Measurements from ENCODE around the gene LHB. TPM values are rescaled to one million over a fixed set of nuclear protein-coding genes. Genes with fewer than 3 reads are reported as not detected.
A peak's percentile ranks its signal among the peaks of the same experiment; 100 is the strongest.
"Not testable (repeated sequence)": the region's sequence is repeated elsewhere in the genome, so short reads cannot be mapped to it uniquely, and the experiment has no call there.

The LHB gene
- total RNA-seq, 1 donor: not detected

- DNase-seq (ENCODE audit: low read depth in 2 of 3, low spot score in 2 of 3): not testable (repeated sequence)
Measured at GRCh38 chr19:49038557-49039276, 21.8 kb upstream of the LHB start.

DNA sequence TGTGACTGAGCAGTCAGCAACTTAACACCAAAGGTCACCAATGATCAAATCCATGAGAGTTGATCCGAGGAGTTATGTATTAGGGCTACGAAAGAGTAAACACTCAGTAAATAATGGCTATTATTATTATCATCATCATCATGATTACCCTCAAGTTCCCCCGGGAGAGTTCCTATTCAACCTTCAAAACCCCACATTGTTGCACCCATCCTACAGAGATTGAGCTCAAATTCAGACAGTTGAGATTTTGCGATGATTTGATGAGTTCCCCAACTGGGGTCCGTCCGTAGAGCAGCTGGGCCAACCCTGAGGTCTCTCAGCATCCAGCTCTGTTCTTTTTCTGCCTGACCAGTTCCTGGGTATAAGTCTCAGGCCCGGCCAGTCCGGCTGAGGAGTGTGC lies 21.2 kb upstream of the LHB start:
- not testable (repeated sequence) for DNase-seq (ENCODE audit: low read depth in 2 of 3, low spot score in 2 of 3)

DNA sequence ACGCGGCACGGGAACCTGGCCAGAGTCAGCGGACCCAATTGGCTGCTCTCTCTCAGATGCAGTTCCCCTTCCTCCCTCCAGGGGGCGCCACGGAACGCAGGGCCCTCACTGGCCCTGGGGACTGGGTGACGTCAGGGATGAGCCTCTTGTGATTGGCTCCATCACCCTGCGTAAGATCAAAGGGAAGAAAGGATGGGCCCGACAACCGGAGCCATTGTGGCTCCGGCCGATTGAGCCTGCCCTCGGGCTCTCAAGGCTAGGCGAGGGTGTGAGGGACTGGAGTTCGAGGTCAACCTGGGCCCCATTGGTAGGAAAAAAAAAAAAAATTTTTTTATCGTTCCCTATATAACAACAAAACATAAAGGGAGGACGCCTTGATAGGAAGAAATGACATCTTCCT lies 19.9 kb upstream of the LHB start, which contains the start of gene CGB1:
Gene CGB1 (minus strand): TSS at position 81 of the 400 bp plus-strand sequence. CDS start 184 bp downstream, outside the sequence.
- not testable (repeated sequence) for DNase-seq (ENCODE audit: low read depth in 2 of 3, low spot score in 2 of 3)

GRCh38 chr19:49031642-49032301 lies 14.9 kb upstream of the LHB start, which contains the start of gene CGB2:
TSS of gene CGB2 (plus strand) at chr19:49031890. CDS start at chr19:49032096, 206 bp downstream.
- peak in 2 of 3 donors; percentile 50 to 60 for DNase-seq (ENCODE audit: low read depth in 2 of 3, low spot score in 2 of 3)

- not testable (repeated sequence) for DNase-seq (ENCODE audit: low read depth in 2 of 3, low spot score in 2 of 3)
Measured at GRCh38 chr19:49030323-49030722, 13.4 kb upstream of the LHB start.

DNA sequence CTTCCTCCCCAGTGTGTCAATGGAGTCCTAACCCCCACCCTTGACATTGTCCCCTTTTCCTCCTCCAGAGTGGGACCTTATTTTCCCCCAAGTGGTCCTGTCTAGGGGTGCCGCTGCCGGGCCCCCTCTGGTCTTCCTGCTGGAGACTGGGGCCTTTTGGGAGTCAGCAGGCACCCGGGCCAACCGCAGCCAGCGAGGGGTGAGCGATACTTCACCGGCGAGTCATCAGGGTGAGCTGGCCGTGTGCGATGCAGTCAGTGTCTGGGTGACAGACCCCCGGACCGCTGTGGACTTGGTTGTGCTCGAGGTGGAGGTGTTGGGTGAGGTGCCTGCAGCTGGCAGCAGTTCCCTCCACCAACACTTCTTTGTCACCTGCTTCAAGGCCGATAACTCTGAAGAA lies 12.9 kb upstream of the LHB start:
- DNase-seq (ENCODE audit: low read depth in 2 of 3, low spot score in 2 of 3): not testable (repeated sequence)

- not testable (repeated sequence) for DNase-seq (ENCODE audit: low read depth in 2 of 3, low spot score in 2 of 3)
Measured at GRCh38 chr19:49028686-49029085, 11.8 kb upstream of the LHB start.

DNA sequence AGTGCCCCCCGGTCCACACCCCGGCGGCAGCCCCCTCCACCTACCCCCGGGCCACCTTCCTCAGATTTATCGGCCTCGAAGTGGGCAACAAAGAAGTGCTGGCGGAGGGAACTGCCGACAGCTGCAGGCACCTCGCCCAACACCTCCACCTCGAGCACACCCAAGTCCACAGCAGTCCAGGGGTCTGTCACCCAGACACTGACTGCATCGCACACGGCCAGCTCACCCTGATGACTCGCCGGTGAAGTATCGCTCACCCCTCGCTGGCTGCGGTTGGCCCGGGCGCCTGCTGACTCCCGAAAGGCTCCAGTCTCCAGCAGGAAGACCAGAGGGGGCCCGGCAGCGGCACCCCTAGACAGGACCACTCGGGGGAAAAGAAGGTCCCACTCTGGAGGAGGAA lies 8.7 kb upstream of the LHB start:
- DNase-seq (ENCODE audit: low read depth in 2 of 3, low spot score in 2 of 3): not testable (repeated sequence)

GRCh38 chr19:49025088-49025487 lies 8.2 kb upstream of the LHB start:
- not testable (repeated sequence) for DNase-seq (ENCODE audit: low read depth in 2 of 3, low spot score in 2 of 3)

DNA sequence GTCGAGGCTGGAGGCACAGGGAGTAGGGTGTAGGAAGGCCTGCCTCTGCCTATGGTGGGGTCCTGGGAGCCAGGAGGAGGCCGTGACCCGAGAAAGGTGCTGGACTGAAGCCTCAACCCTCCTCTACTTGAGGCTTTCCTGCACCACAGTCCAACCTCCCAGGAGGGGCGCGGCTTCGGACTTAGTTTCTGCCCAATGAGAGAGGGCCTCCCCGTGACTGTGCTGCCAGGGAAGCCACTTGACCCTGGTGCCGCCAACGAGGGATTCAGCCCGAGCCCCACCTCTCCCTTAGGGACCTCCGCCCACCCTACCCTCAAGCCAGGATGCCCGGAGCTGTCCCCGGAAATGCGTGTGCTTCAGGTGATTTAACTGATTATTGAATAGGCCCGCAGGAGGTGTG lies 7.3 kb upstream of the LHB start, which contains the start of gene CGB3:
Gene CGB3 (minus strand): TSS at position 101 of the 400 bp plus-strand sequence. CDS start 362 bp downstream, outside the sequence.
- DNase-seq (ENCODE audit: low read depth in 2 of 3, low spot score in 2 of 3): not testable (repeated sequence)

DNA sequence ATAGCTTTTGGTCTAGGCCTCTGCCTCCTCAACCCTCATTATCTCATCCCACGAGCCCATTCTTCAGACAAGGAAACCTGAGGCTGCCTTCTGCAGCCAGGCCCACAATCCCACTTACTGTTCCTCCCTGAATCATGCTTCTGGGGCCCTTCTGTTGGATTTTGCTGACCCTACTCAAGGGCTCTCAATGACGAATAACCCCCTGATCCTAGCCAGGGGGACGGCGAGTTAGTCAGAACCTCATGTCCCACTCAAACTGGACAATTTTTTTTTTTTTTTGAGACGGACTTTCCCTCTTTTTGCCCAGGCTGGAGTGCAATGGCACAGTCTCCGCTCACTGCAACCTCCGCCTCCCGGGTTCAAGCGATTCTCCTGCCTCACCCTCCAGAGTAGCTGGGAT lies 5.2 kb upstream of the LHB start:
- no peak for DNase-seq (ENCODE audit: low read depth in 2 of 3, low spot score in 2 of 3)

GRCh38 chr19:49020931-49021895 lies 4.3 kb upstream of the LHB start:
- DNase-seq (ENCODE audit: low read depth in 2 of 3, low spot score in 2 of 3): no peak

GRCh38 chr19:49020342-49020741 lies 3.5 kb upstream of the LHB start:
- no peak for DNase-seq (ENCODE audit: low read depth in 2 of 3, low spot score in 2 of 3)

DNA sequence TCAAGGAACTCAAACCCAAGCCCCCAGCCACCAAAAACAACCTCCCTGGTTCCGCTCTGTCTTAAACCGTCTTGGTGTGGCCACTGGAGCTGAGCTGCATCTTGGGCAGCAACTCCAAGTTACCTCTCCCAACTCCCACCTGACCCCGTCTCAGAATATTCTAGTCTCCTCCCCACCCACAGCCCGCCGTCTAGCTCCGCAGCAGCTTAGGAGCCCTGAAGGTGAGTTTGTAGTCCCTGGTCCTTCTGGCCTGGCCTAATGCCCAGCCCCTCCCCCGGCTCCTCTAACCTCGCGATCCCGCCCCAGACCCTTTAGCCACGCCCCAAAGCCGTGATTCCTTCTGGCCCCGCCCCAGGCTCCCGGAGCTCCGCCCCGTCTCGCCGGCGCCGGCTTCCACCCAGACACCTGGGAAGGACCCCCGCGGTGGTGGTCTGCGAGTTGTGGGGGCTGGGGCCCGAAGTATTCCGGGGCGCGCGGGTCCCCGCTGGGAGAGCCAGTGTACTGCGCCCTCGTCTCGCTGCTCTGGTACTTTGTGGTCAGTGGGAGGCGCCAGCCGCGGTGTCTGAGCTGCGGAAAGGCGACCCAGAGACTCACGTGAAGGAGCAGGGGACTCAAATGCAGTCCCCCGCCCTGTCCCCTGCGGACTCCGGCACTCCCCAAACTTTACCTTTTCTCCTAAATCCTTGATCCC lies 2.5 kb upstream of the LHB start:
- peak in 2 of 3 donors; percentile 38 to 46 for DNase-seq (ENCODE audit: low read depth in 2 of 3, low spot score in 2 of 3)

DNA sequence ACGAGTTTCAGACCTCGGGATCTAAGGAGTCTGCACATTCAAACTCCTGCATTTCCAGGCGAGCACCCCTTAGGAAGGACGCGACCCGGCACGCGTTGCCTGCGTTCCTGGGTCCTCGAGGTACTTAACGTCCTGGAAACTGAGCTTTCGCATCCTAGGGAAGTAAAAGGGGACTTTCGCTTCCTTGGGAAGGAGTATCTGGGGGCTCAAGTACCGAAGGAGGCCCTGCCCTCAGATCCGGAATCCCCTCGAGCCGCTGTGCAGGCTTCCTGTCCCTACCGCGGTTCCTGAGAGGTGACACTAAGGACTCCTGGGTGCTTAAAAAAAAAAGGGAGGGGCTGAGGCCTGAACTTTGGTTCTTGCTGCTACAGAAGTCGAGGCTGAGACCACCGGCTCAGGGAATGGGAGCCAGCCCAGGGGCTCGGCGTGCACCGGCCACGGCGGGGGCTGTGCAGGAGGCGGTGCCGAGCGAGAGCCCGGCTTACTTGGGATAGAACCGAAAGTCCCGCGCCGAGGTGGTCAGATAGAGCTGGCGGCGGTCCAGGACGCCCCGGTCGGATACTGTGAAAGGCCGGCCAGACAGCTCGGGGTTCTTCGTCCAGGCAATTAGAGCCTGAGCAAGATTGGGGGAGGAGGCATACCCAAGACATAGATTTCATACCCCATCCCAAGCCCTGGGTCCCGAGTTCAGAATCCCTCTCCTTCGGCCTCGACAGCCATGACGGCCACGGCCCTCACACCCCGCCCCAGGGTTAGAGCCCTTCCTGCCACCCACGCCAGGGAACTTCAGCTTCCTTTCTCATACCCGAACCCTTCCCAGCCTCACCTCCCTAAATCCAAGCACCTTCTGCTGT lies 1.7 kb upstream of the LHB start:
- peak in 1 of 3 donors; percentile 43 for DNase-seq (ENCODE audit: low read depth in 2 of 3, low spot score in 2 of 3)

DNA sequence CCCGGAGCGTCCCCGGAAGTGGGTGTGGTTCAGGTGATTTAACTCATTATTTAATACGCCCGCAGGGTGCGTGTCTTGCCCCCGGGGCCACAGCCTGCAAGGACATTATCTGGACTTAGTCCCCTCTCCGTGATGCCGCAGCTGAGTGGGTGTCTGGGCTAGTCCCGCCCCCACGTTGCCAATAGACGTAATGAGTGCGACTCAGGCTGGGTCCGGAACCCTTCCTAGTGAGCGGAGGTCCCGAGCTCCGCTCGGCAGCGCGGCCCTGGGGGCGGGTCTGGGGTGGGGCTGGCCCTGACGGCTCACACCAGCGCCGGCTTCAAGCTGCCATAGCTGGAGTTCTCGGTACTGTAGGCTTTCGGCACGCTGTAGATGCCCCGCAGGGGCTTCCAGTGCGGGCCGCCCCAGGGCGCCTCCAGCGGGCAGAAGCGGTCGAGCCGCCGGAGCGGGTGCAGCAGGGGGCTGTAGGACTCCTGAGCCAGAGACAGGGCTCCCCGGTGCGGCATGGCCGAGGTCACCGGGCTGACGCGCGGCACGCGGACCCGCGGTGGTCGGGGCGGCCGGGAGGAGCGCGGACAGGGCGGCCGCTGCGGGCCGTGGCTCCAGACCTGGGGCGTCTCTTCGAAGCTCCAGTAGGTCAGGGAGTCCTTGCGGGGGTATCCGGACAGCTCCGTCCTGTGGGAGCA lies 918 bp upstream of the LHB start:
- peak; percentile 28 to 73 (median 69) for DNase-seq (ENCODE audit: low read depth in 2 of 3, low spot score in 2 of 3)

- no peak for DNase-seq (ENCODE audit: low read depth in 2 of 3, low spot score in 2 of 3)
Measured at GRCh38 chr19:49016067-49016839, 638 bp downstream of the LHB start.

DNA sequence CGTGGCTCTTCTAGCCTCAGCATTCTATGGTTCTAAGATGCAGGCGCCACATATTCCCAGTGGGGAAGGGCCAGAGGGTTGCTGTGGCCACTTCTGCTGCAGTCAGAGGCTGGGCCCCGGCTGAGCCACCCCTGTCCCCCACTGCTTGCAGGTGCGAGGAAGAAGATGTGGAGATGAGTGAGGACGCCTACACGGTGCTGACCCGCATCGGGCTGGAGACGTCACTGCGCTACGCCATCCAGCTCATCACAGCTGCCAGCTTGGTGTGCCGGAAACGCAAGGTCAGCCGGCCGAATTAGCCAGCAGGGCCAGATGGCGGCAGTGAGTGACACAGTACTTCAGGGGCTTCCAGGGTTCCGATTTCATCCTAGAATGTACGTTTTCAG lies 2.0 kb downstream of the LHB start:
- no peak for DNase-seq (ENCODE audit: low read depth in 2 of 3, low spot score in 2 of 3)
